ENCODE data around the gene UBAP2L.

GRCh38 chr1:154270833-154271232, 50.1 kb downstream of the UBAP2L start:
- TF ChIP-seq, protein P1, sequence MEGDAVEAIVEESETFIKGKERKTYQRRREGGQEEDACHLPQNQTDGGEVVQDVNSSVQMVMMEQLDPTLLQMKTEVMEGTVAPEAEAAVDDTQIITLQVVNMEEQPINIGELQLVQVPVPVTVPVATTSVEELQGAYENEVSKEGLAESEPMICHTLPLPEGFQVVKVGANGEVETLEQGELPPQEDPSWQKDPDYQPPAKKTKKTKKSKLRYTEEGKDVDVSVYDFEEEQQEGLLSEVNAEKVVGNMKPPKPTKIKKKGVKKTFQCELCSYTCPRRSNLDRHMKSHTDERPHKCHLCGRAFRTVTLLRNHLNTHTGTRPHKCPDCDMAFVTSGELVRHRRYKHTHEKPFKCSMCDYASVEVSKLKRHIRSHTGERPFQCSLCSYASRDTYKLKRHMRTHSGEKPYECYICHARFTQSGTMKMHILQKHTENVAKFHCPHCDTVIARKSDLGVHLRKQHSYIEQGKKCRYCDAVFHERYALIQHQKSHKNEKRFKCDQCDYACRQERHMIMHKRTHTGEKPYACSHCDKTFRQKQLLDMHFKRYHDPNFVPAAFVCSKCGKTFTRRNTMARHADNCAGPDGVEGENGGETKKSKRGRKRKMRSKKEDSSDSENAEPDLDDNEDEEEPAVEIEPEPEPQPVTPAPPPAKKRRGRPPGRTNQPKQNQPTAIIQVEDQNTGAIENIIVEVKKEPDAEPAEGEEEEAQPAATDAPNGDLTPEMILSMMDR (conservative IDR thresholded peaks at IDR 0.05) = no peak
- TF ChIP-seq ZFX (IDR thresholded peaks at IDR 0.05) = no peak
